HepG2 (cell line): ENCODE results near the gene ZIC3. TPM values are rescaled to one million over a fixed set of nuclear protein-coding genes. Genes with fewer than 3 reads are reported as not detected.

ENCODE experiments used
- ATAC-seq: fragments of 200-7000 bp; cut with Tn5 transposase; 3 replicates; pipeline ENCODE4 v1.9.1; 2020; ENCODE audit warnings: mild to moderate bottlenecking, moderate library complexity
- BruUV-seq: library from RNA; stranded (reverse); fragments of 400-500 nt; replicated peaks from 2 replicates; lab custom pipeline; 2021; lab: Mats Ljungman, UMichigan
- CTCF ChIA-PET: fragments of 300-600 bp; formaldehyde crosslinking; extraction: SDS; loops from one replicate; lab custom pipeline; 2021; ENCODE audit warnings: low total read pairs, inconsistent platforms, low intra/inter-chr PET ratio; lab: Yijun Ruan, JAX
- POLR2A ChIA-PET: fragments of 350-600 bp; sonication (Branson Sonifier 250); formaldehyde crosslinking; loops from one replicate; lab custom pipeline; 2020; ENCODE audit warnings: antibody characterized with exemption, inconsistent platforms; lab: Yijun Ruan, JAX
- DNase-seq: peaks from one replicate; pipeline ENCODE4 v3.0.0-alpha.2; 2015; ENCODE audit warnings: low spot score
- FAIRE-seq: peaks from 3 replicates; lab custom pipeline; 2011; peaks lifted over from hg19 to GRCh38; lab: Jason Lieb, UNC
- H2AFZ ChIP-seq: one replicate; pipeline ENCODE4 v1.6.1; 2011; ENCODE audit warnings: low read length, inconsistent platforms
- H3K27ac ChIP-seq: fragments of 300-600 bp; 3 replicates; pipeline ENCODE4 v1.8.0; 2011; ENCODE audit warnings: mixed run types, mild to moderate bottlenecking, mixed read lengths, low read length, inconsistent platforms; ENCODE audit not compliant: insufficient read depth; ENCODE audit errors: extremely low read length
- H3K27me3 ChIP-seq, 2 experiments: fragments of 200-600 bp in 1 of 2; 2 replicates in 1 of 2; 3 replicates in 1 of 2; pipeline versions ENCODE4 v1.6.0 to v1.8.0; 2011; ENCODE audit warnings: low read length in 2 of 2, mild to moderate bottlenecking in 2 of 2, moderate library complexity in 2 of 2, inconsistent platforms in 1 of 2; ENCODE audit not compliant: insufficient read depth in 2 of 2, control insufficient read depth in 1 of 2
- H3K36me3 ChIP-seq, 2 experiments: fragments of 200-600 bp in 1 of 2; replicated peaks in 1 of 2; 2 replicates in 1 of 2; 3 replicates in 1 of 2; pipeline versions ENCODE4 v1.5.1 to v1.8.0; 2011; ENCODE audit warnings: low read length in 2 of 2, inconsistent platforms in 1 of 2; ENCODE audit not compliant: insufficient read depth in 2 of 2, control insufficient read depth in 1 of 2
- H3K4me1 ChIP-seq: 2 replicates; pipeline ENCODE4 v1.5.1; 2012; ENCODE audit warnings: low read length, inconsistent platforms; ENCODE audit not compliant: insufficient read depth
- H3K4me2 ChIP-seq: 2 replicates; pipeline ENCODE4 v1.6.0; 2011; ENCODE audit warnings: low read depth, low read length, inconsistent platforms
- H3K4me3 ChIP-seq, 3 experiments: fragments of 200-600 bp in 1 of 3; sonication (generic), shearing (Covaris generic) in 1 of 3; replicated peaks in 1 of 3; 2 replicates each; pipeline ENCODE4 v1.5.1; 2011 to 2016; ENCODE audit warnings: low read length in 3 of 3, inconsistent platforms in 2 of 3, low read depth in 2 of 3, mild to moderate bottlenecking in 2 of 3, control low read depth in 1 of 3, mixed read lengths in 1 of 3; ENCODE audit not compliant: insufficient read depth in 1 of 3
- H3K79me2 ChIP-seq: one replicate; pipeline ENCODE4 v1.6.1; 2011; ENCODE audit warnings: low read length, inconsistent platforms; ENCODE audit not compliant: insufficient read depth
- H3K9ac ChIP-seq: 2 replicates; pipeline ENCODE4 v1.6.0; 2011; ENCODE audit warnings: mild to moderate bottlenecking, low read depth, low read length, inconsistent platforms; ENCODE audit not compliant: insufficient read depth
- H3K9me3 ChIP-seq: 2 replicates; pipeline ENCODE4 v1.5.1; 2012; ENCODE audit warnings: mild to moderate bottlenecking, low read length
- H4K20me1 ChIP-seq: 2 replicates; pipeline ENCODE4 v1.6.0; 2011; ENCODE audit warnings: inconsistent platforms, mild to moderate bottlenecking, low read length, moderate library complexity; ENCODE audit not compliant: insufficient read depth
- KMT2A ChIP-seq: sonication (generic); formaldehyde crosslinking; IDR thresholded peaks from 2 replicates; pipeline ENCODE4 v1.4.0; 2020; ENCODE audit warnings: missing genetic modification reagents
- PCBP1 ChIP-seq: fragments of 200-400 bp; formaldehyde crosslinking; IDR thresholded peaks from 2 replicates; pipeline ENCODE4 v1.6.1; 2017; ENCODE audit warnings: mild to moderate bottlenecking, low read depth, low read length, borderline replicate concordance
- PREB ChIP-seq: sonication (generic); formaldehyde crosslinking; IDR thresholded peaks from 2 replicates; pipeline ENCODE4 v1.4.0; 2020; ENCODE audit warnings: missing genetic modification reagents
- RARG ChIP-seq: sonication (generic); formaldehyde crosslinking; IDR thresholded peaks from 2 replicates; pipeline ENCODE4 v1.4.0; 2020; ENCODE audit warnings: low read depth, mild to moderate bottlenecking, missing genetic modification reagents
- REXO4 ChIP-seq: sonication (generic); formaldehyde crosslinking; IDR thresholded peaks from 2 replicates; pipeline ENCODE4 v1.8.0; 2022; ENCODE audit warnings: missing genetic modification reagents, mild to moderate bottlenecking, borderline replicate concordance
- SIN3A ChIP-seq: IDR thresholded peaks from 2 replicates; pipeline ENCODE4 v1.6.1; 2011; ENCODE audit warnings: low read depth, mild to moderate bottlenecking, control low read depth, low read length, borderline replicate concordance
- SMARCE1 ChIP-seq: fragments of 450-650 bp; IDR thresholded peaks from 2 replicates; pipeline ENCODE4 v1.6.1; 2017; ENCODE audit warnings: borderline replicate concordance
- ZFP36 ChIP-seq: fragments of 150-350 bp; IDR thresholded peaks from 2 replicates; pipeline ENCODE4 v1.6.1; 2018; ENCODE audit warnings: borderline replicate concordance, low read length, low read depth; ENCODE audit not compliant: partially characterized antibody
- ZNF329 ChIP-seq: sonication (generic); formaldehyde crosslinking; IDR thresholded peaks from 2 replicates; pipeline ENCODE4 v1.9.0; 2021; ENCODE audit warnings: low read depth, mild to moderate bottlenecking, missing genetic modification reagents
- ZNF569 ChIP-seq: sonication (generic); formaldehyde crosslinking; IDR thresholded peaks from 2 replicates; pipeline ENCODE4 v1.5.0; 2020; ENCODE audit warnings: mild to moderate bottlenecking, missing genetic modification reagents, moderate library complexity, borderline replicate concordance
- ZNF879 ChIP-seq: sonication (generic); formaldehyde crosslinking; IDR thresholded peaks from 2 replicates; pipeline ENCODE4 v1.8.1; 2023; ENCODE audit warnings: missing genetic modification reagents
- WGBS: methylation state at CpG from one replicate; pipeline ENCODE4 v1.1.6; 2017; ENCODE audit warnings: low lambda C conversion rate; 5-methylcytosine and 5-hydroxymethylcytosine counted together
- in situ Hi-C: cut with HindIII; loops from 2 replicates; pipeline ENCODE4 v1.10.0; 2017; ENCODE audit warnings: low pct_unique_long_range_greater_than_20kb; ENCODE audit not compliant: extremely low pct_ligation_motif_present
- intact Hi-C: fragments of 100-400 bp; cut with micrococcal nuclease; formaldehyde crosslinking; loops from one replicate; pipeline ENCODE4 v1.10.0; 2022; ENCODE audit not compliant: unreplicated experiment
- polyA plus RNA-seq, 8 experiments: library from polyadenylated mRNA; depleted of rRNA in 3 of 8; stranded (reverse) in 7 of 8; unstranded in 1 of 8; fragments of >200 nt; fragmentation: Illumina TruSeq in 4 of 8; extraction: Trizol in 4 of 8; gene quantifications; 2 replicates each; pipeline versions ENCODE4 v1.2.1 to v1.2.3, GENCODE V29; 2011 to 2016; ENCODE audit warnings: low read depth in 4 of 8, missing spikeins in 1 of 8, mixed read lengths in 1 of 8; ENCODE audit not compliant: insufficient read depth in 1 of 8
- total RNA-seq, 5 experiments: library from RNA; depleted of rRNA; stranded (reverse); fragments of >200 nt; fragmentation: Illumina TruSeq; extraction: Trizol; gene quantifications; 2 replicates each; pipeline ENCODE4 v1.2.3, GENCODE V29; 2016; ENCODE audit warnings: low read depth in 1 of 5
- TF ChIP-seq, protein P1 (sequence below): sonication (generic); formaldehyde crosslinking; IDR thresholded peaks from 2 replicates; pipeline ENCODE4 v1.4.0; 2020; ENCODE audit warnings: missing genetic modification reagents

The ZIC3 gene
- total and polyA plus RNA-seq, 2 of the 13 experiments (the other 11 are each of a cell fraction or from before 2014, with no cell fraction given), result not detected

DNA sequence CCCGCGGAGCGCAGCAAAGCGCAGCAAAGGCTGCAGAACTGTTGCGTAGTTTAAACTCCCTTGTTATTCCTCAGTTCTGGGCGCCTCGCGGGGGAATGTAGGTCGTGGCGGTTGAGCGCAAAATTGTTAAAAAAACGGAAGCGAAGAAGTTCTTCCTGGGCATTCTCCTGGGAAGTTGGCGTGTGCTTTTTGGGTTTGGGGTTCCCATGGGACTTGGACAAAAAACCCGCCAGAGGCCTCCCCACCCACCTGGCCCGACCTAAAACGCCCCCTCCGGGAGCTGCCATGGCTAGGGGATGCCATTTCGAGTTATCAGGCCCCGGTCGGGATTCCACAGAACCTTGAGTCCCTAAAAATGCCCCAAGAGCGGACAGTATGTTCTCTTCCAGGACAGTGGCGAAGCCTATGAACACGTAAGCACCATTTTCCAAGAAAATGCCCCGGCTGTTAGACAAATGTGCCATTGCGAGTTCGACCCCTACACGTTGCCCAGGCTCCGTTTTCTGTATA is 8.9 kb downstream of the ZIC3 start:
- in situ Hi-C loops (no loop called here), intact Hi-C loops (no loop called here)
- TF ChIP-seq REXO4 (CRISPR knock-in tag), result no peak
- TF ChIP-seq KMT2A, result no peak
- TF ChIP-seq ZNF569 (CRISPR knock-in tag), result no peak
- TF ChIP-seq PREB, result no peak
- TF ChIP-seq SMARCE1, result no peak
- BruUV-seq, result no TSS peak
- 82% methylated on average over 19 of the region's 29 CpGs for WGBS
- Histone ChIP-seq H3K9ac (no peak overlapping the region), H3K27me3 (no peaks in the 10 kb centered on the region), H3K4me3 (no peak overlapping the region), H3K4me2 (no peak overlapping the region), H3K36me3 (no peaks in the 10 kb centered on the region), H4K20me1 (no peaks in the 10 kb centered on the region), H3K79me2 (no peaks in the 10 kb centered on the region), H3K27ac (no peak overlapping the region), H2AFZ (no peak overlapping the region), H3K4me1 (no peaks in the 10 kb centered on the region), H3K9me3 (no peaks in the 10 kb centered on the region)
- DNase-seq (no peak), ATAC-seq (no peak), FAIRE-seq (no peak)
- ChIA-PET POLR2A (no interaction called here), CTCF (no interaction called here)

DNA sequence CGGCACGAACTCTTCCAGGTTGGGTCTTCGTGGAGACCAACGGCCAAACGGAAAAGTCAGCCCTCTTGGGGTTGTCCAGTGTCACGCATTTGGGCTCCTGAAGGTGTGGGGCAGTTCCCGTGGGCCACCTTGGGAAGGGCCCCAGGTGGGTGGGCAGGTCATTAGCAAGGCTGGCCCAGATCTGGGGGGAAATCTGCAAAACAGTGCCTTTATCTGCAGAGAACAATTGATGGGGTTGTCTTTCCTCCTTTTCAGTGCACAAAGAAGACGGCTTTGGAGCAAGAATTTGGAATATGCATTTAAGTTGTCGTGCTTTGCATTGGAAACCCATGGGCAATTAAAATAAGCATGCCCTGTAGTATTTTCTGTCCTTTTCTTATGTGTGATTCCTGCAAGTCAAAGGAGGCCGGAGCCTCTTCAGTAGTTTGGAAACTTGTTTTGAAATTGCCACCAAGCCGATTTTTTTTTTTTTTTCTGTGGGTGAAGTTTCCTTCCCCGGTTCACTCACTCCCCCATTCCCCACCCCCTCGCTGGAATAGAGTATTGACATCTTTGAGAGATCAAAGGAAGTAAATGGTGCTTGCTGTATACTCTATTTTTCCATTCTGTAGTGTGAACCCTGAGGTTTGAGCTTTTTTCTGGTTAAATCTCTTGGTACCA is 9.8 kb downstream of the ZIC3 start:
- FAIRE-seq, result no peak
- in situ Hi-C loops, result no loop called here
- TF ChIP-seq SIN3A, result no peak
- no peak for TF ChIP-seq RARG (CRISPR knock-in tag)
- TF ChIP-seq ZFP36, result no peak
- TF ChIP-seq ZNF879 (CRISPR knock-in tag), result no peak
- TF ChIP-seq ZNF329 (CRISPR knock-in tag), result no peak
- TF ChIP-seq, protein P1, sequence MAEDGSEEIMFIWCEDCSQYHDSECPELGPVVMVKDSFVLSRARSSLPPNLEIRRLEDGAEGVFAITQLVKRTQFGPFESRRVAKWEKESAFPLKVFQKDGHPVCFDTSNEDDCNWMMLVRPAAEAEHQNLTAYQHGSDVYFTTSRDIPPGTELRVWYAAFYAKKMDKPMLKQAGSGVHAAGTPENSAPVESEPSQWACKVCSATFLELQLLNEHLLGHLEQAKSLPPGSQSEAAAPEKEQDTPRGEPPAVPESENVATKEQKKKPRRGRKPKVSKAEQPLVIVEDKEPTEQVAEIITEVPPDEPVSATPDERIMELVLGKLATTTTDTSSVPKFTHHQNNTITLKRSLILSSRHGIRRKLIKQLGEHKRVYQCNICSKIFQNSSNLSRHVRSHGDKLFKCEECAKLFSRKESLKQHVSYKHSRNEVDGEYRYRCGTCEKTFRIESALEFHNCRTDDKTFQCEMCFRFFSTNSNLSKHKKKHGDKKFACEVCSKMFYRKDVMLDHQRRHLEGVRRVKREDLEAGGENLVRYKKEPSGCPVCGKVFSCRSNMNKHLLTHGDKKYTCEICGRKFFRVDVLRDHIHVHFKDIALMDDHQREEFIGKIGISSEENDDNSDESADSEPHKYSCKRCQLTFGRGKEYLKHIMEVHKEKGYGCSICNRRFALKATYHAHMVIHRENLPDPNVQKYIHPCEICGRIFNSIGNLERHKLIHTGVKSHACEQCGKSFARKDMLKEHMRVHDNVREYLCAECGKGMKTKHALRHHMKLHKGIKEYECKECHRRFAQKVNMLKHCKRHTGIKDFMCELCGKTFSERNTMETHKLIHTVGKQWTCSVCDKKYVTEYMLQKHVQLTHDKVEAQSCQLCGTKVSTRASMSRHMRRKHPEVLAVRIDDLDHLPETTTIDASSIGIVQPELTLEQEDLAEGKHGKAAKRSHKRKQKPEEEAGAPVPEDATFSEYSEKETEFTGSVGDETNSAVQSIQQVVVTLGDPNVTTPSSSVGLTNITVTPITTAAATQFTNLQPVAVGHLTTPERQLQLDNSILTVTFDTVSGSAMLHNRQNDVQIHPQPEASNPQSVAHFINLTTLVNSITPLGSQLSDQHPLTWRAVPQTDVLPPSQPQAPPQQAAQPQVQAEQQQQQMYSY (CRISPR knock-in tag), result no peak
- no peak for TF ChIP-seq PCBP1

More for the DNA sequence above, 9.8 kb downstream of the ZIC3 start:
- no peaks in the 10 kb centered on the region for H4K20me1 ChIP-seq
- no peak overlapping the region for H3K4me3 ChIP-seq
- BruUV-seq, result no TSS peak
- H3K9ac ChIP-seq, result no peak overlapping the region
- H3K27ac ChIP-seq, result no peak overlapping the region
- intact Hi-C loops, result no loop called here
- POLR2A ChIA-PET, result no interaction called here
- H3K4me2 ChIP-seq, result no peak overlapping the region
- H3K27me3 ChIP-seq, result no peaks in the 10 kb centered on the region
- CTCF ChIA-PET, result no interaction called here
- 42% methylated on average over 10 of the region's 13 CpGs for WGBS
- H3K79me2 ChIP-seq, result no peaks in the 10 kb centered on the region
- DNase-seq (no peak), ATAC-seq (no peak)
- no peaks in the 10 kb centered on the region for H3K36me3 ChIP-seq
- H3K9me3 ChIP-seq, result no peaks in the 10 kb centered on the region
- H3K4me1 ChIP-seq, result no peaks in the 10 kb centered on the region
- no peak overlapping the region for H2AFZ ChIP-seq
